Measurements from ENCODE around the gene DYNLT2.

DYNLT2 gene

DNA sequence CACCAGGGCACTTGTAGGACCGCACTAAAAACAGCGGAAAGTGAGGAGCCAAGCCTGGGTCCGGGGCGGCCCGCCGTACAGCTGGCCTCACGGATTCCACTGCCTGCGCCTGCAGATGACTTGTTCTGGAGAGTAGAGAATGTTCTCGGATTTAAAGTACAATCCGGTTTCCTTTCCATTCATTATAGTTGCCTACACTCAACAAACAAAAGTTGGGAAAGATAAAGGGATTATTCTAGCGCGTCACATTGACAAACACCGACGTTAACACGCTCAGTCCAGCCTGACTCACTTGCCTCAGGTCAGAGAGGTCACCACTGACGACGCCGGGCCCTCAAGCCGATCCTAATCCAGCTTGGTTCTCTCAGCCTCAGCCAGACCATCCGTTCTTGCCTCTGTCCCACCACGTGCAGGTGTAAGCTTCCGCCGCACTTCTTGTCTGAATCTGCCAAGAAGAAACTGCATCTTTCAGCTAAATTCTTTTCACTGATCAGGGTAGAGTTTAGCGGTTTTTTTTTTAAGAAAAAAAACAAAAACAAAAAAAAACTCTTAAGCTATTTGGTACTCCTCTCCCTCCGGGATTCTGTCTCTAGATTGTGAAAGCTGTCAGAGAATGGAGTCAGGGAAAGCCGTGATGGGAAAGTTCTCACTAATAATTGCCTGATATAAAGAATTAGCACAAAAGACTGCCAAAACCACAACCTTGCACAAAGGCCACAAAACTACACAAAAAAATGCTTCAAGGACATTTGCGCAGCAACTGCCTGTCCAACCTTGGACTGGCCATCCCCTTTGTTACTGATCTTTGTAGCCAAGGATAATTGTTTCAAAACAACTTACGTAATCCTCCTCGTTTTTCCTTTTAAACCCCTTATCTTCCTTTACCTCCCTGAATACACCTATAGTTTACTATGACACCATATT lies 26.0 kb downstream of the DYNLT2 start:
- H3K27me3 ChIP-seq (ENCODE audit: low read depth, low read length): no peaks in the 10 kb centered on the region
- H3K9me3 ChIP-seq (ENCODE audit: insufficient read depth, low read length): no peaks in the 10 kb centered on the region
- TF ChIP-seq, protein P1, sequence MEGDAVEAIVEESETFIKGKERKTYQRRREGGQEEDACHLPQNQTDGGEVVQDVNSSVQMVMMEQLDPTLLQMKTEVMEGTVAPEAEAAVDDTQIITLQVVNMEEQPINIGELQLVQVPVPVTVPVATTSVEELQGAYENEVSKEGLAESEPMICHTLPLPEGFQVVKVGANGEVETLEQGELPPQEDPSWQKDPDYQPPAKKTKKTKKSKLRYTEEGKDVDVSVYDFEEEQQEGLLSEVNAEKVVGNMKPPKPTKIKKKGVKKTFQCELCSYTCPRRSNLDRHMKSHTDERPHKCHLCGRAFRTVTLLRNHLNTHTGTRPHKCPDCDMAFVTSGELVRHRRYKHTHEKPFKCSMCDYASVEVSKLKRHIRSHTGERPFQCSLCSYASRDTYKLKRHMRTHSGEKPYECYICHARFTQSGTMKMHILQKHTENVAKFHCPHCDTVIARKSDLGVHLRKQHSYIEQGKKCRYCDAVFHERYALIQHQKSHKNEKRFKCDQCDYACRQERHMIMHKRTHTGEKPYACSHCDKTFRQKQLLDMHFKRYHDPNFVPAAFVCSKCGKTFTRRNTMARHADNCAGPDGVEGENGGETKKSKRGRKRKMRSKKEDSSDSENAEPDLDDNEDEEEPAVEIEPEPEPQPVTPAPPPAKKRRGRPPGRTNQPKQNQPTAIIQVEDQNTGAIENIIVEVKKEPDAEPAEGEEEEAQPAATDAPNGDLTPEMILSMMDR (IDR thresholded peaks at IDR 0.05; ENCODE audit: low read depth, low read length): no peak
- TF ChIP-seq EZH2phosphoT487 (IDR thresholded peaks at IDR 0.05; ENCODE audit: low read depth): no peak

DNA sequence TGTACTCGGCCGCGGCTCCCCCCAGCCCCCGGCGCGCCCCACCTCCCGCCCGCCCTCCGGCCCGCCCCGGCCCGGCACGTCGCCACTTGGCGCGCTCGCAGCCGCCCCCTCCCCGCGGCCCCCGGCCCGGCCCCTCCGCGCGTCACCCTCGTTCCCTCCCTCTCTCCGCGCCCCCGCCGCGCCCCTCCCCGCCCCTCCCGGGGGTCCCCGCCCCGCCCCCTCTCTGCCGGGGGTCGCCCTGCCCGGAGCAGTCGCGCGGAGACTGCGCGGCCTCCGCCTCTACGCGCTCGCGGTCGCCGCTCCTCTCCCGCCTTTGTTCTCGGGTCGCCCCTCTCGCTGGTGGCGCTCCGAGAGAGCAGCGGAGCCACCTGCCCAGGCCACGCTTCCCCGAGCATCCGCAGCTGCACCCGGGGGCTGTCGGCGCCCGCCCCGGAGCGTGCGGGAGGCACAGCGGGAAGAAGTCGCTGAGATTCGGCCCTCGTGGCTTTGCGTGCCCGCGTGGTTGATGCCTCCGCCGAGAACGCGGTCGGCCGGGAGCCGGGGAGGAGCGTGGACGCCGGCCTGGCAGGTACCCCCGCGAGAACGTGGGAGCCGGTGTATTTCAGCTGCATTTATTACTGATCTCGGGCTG lies 26.8 kb downstream of the DYNLT2 start, which contains the start of gene PHF10:
PHF10 (minus strand) TSS at position 7 of the 631 bp plus-strand sequence. CDS start 569 bp downstream, outside the sequence.
- no peaks in the 10 kb centered on the region for H3K27me3 ChIP-seq (ENCODE audit: low read depth, low read length)
- no peaks in the 10 kb centered on the region for H3K36me3 ChIP-seq (replicated peaks; ENCODE audit: low read depth, low read length)
- TF ChIP-seq, protein P1 (IDR thresholded peaks at IDR 0.05; ENCODE audit: low read depth, low read length): no peak
- TF ChIP-seq EZH2phosphoT487 (IDR thresholded peaks at IDR 0.05; ENCODE audit: low read depth): no peak
- peak within 1 kb of the TSS; percentile 69 for H3K27ac ChIP-seq (ENCODE audit: low read length)
- peak within 1 kb of the TSS; percentile 87 for H3K9ac ChIP-seq (ENCODE audit: low read length)
- no peaks in the 10 kb centered on the region for H3K9me3 ChIP-seq (ENCODE audit: insufficient read depth, low read length)
- peaks cover 39% of the 10 kb centered on the region for H3K79me2 ChIP-seq (ENCODE audit: low read length)
- H3K4me1 ChIP-seq (ENCODE audit: low read length): peaks cover 14% of the 10 kb centered on the region; the same call in 1 of the 2 replicates
- H2AFZ ChIP-seq (ENCODE audit: low read depth, low read length): peak within 1 kb of the TSS; percentile 77
- peak within 1 kb of the TSS; percentile 97 for H3K4me2 ChIP-seq (ENCODE audit: low read length)
- H4K20me1 ChIP-seq (ENCODE audit: insufficient read depth, low read length): peaks cover 16% of the 10 kb centered on the region
- H3K4me3 ChIP-seq (ENCODE audit: low read length): peak within 1 kb of the TSS; percentile 99

More for the DNA sequence above, 26.0 kb downstream of the DYNLT2 start:
- H4K20me1 ChIP-seq (ENCODE audit: insufficient read depth, low read length): peaks cover 16% of the 10 kb centered on the region
- peak overlapping the region; percentile 77 for H2AFZ ChIP-seq (ENCODE audit: low read depth, low read length)
- no peaks in the 10 kb centered on the region for H3K36me3 ChIP-seq (replicated peaks; ENCODE audit: low read depth, low read length)
- peak overlapping the region; percentile 94 for H3K4me3 ChIP-seq (ENCODE audit: low read length)
- H3K4me2 ChIP-seq (ENCODE audit: low read length): peak overlapping the region; percentile 97
- H3K79me2 ChIP-seq (ENCODE audit: low read length): peaks cover 32% of the 10 kb centered on the region
- peak overlapping the region; percentile 39; the same call in 1 of the 2 replicates for H3K27ac ChIP-seq (ENCODE audit: low read length)
- peaks cover 14% of the 10 kb centered on the region; the same call in 1 of the 2 replicates for H3K4me1 ChIP-seq (ENCODE audit: low read length)
- peak overlapping the region; percentile 87 for H3K9ac ChIP-seq (ENCODE audit: low read length)

DNA sequence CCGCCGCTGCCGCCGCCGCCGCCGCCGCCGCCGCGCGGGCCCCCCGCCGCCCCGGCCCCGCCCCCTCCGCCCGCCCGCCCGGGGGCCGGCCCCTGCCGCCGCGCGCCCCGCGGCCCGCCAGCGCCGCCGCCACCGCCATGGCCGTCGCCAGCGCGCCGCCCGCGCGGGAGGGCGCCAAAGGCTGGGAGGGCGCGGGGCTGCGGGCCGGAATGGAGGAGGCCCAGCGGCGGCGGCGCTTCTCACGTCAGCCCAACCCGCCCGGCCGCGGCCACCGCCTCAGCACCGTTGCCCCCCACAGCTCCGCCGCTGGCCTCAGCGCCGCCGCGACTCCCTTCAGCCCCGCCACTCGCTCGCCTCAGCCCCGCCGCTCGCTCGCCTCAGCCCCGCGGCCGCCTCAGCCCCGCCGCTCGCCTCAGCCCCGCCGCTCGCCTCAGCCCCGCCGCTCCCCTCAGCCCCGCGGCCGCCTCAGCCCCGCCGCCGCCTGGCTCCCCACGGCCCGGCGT lies 27.3 kb downstream of the DYNLT2 start:
- Histone ChIP-seq H3K4me1 (ENCODE audit: low read length) (peaks cover 14% of the 10 kb centered on the region; the same call in 1 of the 2 replicates), H4K20me1 (ENCODE audit: insufficient read depth, low read length) (peaks cover 16% of the 10 kb centered on the region), H3K27ac (ENCODE audit: low read length) (peak overlapping the region; percentile 44), H3K36me3 (replicated peaks; ENCODE audit: low read depth, low read length) (no peaks in the 10 kb centered on the region), H3K9me3 (ENCODE audit: insufficient read depth, low read length) (no peaks in the 10 kb centered on the region), H3K4me3 (ENCODE audit: low read length) (peak overlapping the region; percentile 73), H3K79me2 (ENCODE audit: low read length) (peaks cover 45% of the 10 kb centered on the region), H2AFZ (ENCODE audit: low read depth, low read length) (no peak overlapping the region), H3K4me2 (ENCODE audit: low read length) (no peak overlapping the region), H3K9ac (ENCODE audit: low read length) (peak overlapping the region; percentile 55), H3K27me3 (ENCODE audit: low read depth, low read length) (no peaks in the 10 kb centered on the region)
- TF ChIP-seq, protein P1 (IDR thresholded peaks at IDR 0.05; ENCODE audit: low read depth, low read length): no peak
- no peak for TF ChIP-seq EZH2phosphoT487 (IDR thresholded peaks at IDR 0.05; ENCODE audit: low read depth)

Measured in OCI-LY3 (cell line).